ENCODE results near the gene C10orf120. TPM values are rescaled to one million over a fixed set of nuclear protein-coding genes. Genes with fewer than 3 reads are reported as not detected.

Gene C10orf120
- total and polyA plus RNA-seq, 10 of the 15 experiments (the other 5 are each of a cell fraction or from before 2014, with no cell fraction given) = not detected

GRCh38 chr10:122715576-122715975, 15.9 kb upstream of the C10orf120 start:
- ChIA-PET RAD21 (ENCODE audit: unreplicated experiment) (no interaction called here), CTCF (interaction anchor here (2.0 kb wide), 1 partner anchor 10 kb away, joined by 7 read pairs; no protein-coding TSS in a partner anchor), SMC1A (ENCODE audit: uncharacterized antibody, unreplicated experiment) (interaction anchor here (0.7 kb wide), 1 partner anchor 392 kb away, joined by 3 read pairs; no protein-coding TSS in a partner anchor), POLR2A (no interaction called here)
- DNase-seq (ENCODE audit: low read depth, low spot score) (no peak), FAIRE-seq (no peak), ATAC-seq (no peak)
- no peak overlapping the region for H3K9ac ChIP-seq (ENCODE audit: control insufficient read depth, insufficient read depth, low read length)
- no TSS peak for BruUV-seq (replicated peaks)
- peaks cover 1 to 8% of the 10 kb centered on the region in 2 experiments; a peak in 2 of 4 replicates for H3K27me3 ChIP-seq (replicated peaks in 1 of 2; ENCODE audit: control insufficient read depth in 2 of 2, insufficient read depth in 2 of 2, low read length in 1 of 2)
- WGBS (ENCODE audit: insufficient coverage, insufficient replicate concordance, low lambda C conversion rate, missing lambda C conversion rate) = 39% methylated on average over 9 of the region's 9 CpGs
- no peaks in the 10 kb centered on the region for H3K79me2 ChIP-seq (ENCODE audit: control insufficient read depth, insufficient read depth, low read length)
- H2AFZ ChIP-seq (ENCODE audit: control insufficient read depth, low read depth, low read length) = no peak overlapping the region
- no peak overlapping the region for H3K4me2 ChIP-seq (ENCODE audit: control insufficient read depth, insufficient read depth)
- no peak overlapping the region for H3K4me3 ChIP-seq
- no peaks in the 10 kb centered on the region for H3K4me1 ChIP-seq (ENCODE audit: control insufficient read depth, insufficient read depth, low read length)
- in situ Hi-C loops (cut with MboI) (no loop called here), intact Hi-C loops (cut with micrococcal nuclease; ENCODE audit: unreplicated experiment) (no loop called here)
- TF ChIP-seq ATF3 (IDR thresholded peaks at IDR 0.05; ENCODE audit: borderline replicate concordance, extremely low read depth, low read depth, low read length) (no peak), BHLHE40 (IDR thresholded peaks at IDR 0.05; ENCODE audit: borderline replicate concordance in 1 of 2, low read depth in 2 of 2, low read length in 1 of 2) (no peak), NR2C2 (IDR thresholded peaks at IDR 0.05; ENCODE audit: borderline replicate concordance, control insufficient read depth, insufficient read length, low read depth) (no peak), CREM (IDR thresholded peaks at IDR 0.05; ENCODE audit: low read depth) (no peak)
- H4K20me1 ChIP-seq (ENCODE audit: control insufficient read depth, insufficient read depth) = no peaks in the 10 kb centered on the region
- H3K27ac ChIP-seq (ENCODE audit: control insufficient read depth, insufficient read depth) = no peak overlapping the region
- no peaks in the 10 kb centered on the region for H3K9me3 ChIP-seq (replicated peaks; ENCODE audit: control insufficient read depth, insufficient read depth, low read length)
- H3K36me3 ChIP-seq (ENCODE audit: control insufficient read depth in 2 of 2, insufficient read depth in 2 of 2, low read length in 1 of 2) = no peaks in the 10 kb centered on the region

GRCh38 chr10:122713091-122713885, 13.6 kb upstream of the C10orf120 start:
- RAD21 ChIA-PET (ENCODE audit: unreplicated experiment) = no interaction called here
- H3K79me2 ChIP-seq (ENCODE audit: control insufficient read depth, insufficient read depth, low read length) = no peaks in the 10 kb centered on the region
- in situ Hi-C loops (cut with MboI) = no loop called here
- H4K20me1 ChIP-seq (ENCODE audit: control insufficient read depth, insufficient read depth) = no peaks in the 10 kb centered on the region
- no peaks in the 10 kb centered on the region for H3K36me3 ChIP-seq (ENCODE audit: control insufficient read depth in 2 of 2, insufficient read depth in 2 of 2, low read length in 1 of 2)
- H3K27ac ChIP-seq (ENCODE audit: control insufficient read depth, insufficient read depth) = no peak overlapping the region
- POLR2A ChIA-PET = no interaction called here
- no peak overlapping the region for H3K4me3 ChIP-seq
- intact Hi-C loops (cut with micrococcal nuclease; ENCODE audit: unreplicated experiment) = no loop called here
- CTCF ChIA-PET = no interaction called here
- H3K9me3 ChIP-seq (replicated peaks; ENCODE audit: control insufficient read depth, insufficient read depth, low read length) = no peaks in the 10 kb centered on the region
- SMC1A ChIA-PET (ENCODE audit: uncharacterized antibody, unreplicated experiment) = interaction anchor here (1.2 kb wide), 1 partner anchor 9 kb away, joined by 3 read pairs; no protein-coding TSS in a partner anchor
- BruUV-seq (replicated peaks) = no TSS peak
- H3K4me2 ChIP-seq (ENCODE audit: control insufficient read depth, insufficient read depth) = no peak overlapping the region
- FAIRE-seq (no peak), ATAC-seq (no peak), DNase-seq (ENCODE audit: low read depth, low spot score) (no peak)
- no peak overlapping the region for H3K9ac ChIP-seq (ENCODE audit: control insufficient read depth, insufficient read depth, low read length)
- peaks cover 1 to 11% of the 10 kb centered on the region in 2 experiments; a peak in 2 of 4 replicates for H3K27me3 ChIP-seq (replicated peaks in 1 of 2; ENCODE audit: control insufficient read depth in 2 of 2, insufficient read depth in 2 of 2, low read length in 1 of 2)
- H2AFZ ChIP-seq (ENCODE audit: control insufficient read depth, low read depth, low read length) = no peak overlapping the region
- H3K4me1 ChIP-seq (ENCODE audit: control insufficient read depth, insufficient read depth, low read length) = no peaks in the 10 kb centered on the region
- no peak for TF ChIP-seq HDGF (IDR thresholded peaks at IDR 0.05)
- no peak for TF ChIP-seq EED (IDR thresholded peaks at IDR 0.05; ENCODE audit: low read depth)
- TF ChIP-seq NFYA (IDR thresholded peaks at IDR 0.05; ENCODE audit: borderline replicate concordance, low read depth, low read length) = no peak
- TF ChIP-seq TCF3 (IDR thresholded peaks at IDR 0.05; ENCODE audit: borderline replicate concordance, insufficient read depth, low read depth, low read length) = no peak
- no peak for TF ChIP-seq ZZZ3 (IDR thresholded peaks at IDR 0.05; ENCODE audit: control insufficient read depth, insufficient read length, low read depth)
- 21% methylated on average over 7 of the region's 7 CpGs for WGBS (ENCODE audit: insufficient coverage, insufficient replicate concordance, low lambda C conversion rate, missing lambda C conversion rate)

Measured in GM12878 (cell line).